Kidney glomerular epithelial cell (primary cell): Measurements from ENCODE around the gene FOXO6.

ENCODE experiments used
- DNase-seq: peaks from one replicate; lab custom pipeline; 2025; lab: John Stamatoyannopoulos, UW

The FOXO6 gene

GRCh38 chr1:41366455-41367287 lies 5.4 kb downstream of the FOXO6 start:
- DNase-seq, result no peak

DNA sequence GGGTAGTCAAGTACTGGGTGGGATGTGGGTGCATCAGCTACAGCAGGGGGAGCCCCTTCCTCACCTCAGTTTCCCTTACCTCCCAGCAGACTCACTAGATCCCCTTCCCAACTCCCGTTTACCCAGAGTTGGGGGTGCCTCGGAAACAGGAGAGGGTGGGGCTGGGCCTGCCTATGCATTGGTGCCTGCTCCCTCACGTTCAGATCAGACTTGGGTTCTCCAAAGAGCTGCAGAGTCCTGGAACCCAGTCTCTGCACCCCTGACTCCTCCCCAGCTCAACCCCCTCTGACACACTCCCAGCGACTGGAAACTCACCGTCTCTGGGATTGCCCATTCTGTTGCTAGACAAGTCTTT lies 6.0 kb downstream of the FOXO6 start:
- DNase-seq, result no peak

- DNase-seq, result no peak
Measured at GRCh38 chr1:41368366-41368765, 7.1 kb downstream of the FOXO6 start.

DNA sequence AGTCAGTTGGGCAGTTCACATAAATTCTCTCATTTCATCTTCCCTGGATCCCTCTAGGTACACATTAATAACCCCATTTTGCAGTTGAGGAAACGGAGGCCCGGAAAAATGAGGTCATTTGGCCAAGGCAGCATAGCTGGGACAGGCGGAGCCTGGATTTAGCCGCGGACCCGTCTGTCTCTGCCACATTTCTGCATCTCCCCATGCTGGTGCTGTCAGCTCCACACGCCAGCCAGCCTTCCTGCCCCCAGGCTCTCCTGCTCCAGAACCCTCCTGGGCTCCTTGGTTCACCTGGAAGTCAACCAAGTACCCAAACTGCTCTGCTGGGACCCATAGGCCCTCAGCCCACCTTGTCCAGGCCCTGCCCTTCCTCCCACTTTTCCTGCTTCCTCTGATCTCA lies 7.6 kb downstream of the FOXO6 start:
- DNase-seq, result no peak

GRCh38 chr1:41369531-41369930 lies 8.3 kb downstream of the FOXO6 start:
- DNase-seq, result no peak

DNA sequence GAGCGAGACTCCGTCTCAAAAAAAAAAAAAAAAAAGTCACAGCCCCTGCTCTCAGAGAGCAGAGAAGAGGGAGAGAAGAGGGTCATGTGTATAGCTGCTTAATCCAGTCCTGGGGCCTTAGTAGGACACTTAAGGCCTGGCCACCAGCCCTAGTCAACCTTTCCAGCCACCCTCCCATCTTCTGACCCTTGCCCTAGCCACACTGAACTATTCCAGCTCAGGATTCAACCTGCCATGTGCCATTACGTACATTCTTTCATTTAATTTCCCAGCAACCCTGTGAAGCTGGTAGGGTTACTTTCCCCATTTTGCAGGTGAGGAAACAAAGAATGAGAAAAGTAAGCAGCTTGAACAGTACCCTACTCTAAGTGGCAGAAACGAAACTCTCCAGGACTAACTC lies 9.0 kb downstream of the FOXO6 start:
- DNase-seq, result no peak

DNA sequence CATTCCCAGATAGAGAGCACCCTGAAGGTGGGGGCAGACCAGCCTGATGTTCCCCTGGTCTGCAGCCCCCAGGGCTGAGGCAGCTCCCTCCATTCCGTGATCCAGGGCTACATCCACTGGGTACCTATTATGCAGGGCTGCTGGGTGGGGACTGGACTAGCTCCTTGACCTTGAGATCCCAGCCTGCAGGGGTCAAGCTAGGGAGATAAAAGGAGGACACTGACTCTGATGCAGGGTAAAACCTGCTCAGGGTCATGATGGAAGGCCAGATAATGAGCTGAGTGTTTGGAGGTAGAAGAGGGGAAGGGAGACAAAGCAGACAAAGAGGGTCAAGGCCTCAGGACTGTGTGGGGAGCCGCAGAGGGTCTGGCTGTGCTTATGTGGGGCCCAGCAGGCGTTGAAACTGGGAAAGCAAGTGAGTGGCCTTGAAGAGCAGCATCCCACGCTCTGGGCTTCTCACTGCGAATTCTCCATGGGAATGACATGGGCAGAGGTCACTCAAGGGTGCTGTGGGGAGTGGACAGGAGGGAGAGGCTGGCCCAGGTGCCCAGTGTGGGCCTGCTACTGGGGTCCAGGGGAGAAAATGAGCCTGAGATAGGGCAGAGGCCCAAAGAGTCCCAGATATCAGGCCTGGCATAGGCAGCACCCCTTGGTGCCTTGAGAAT lies 9.7 kb downstream of the FOXO6 start:
- DNase-seq, result no peak

GRCh38 chr1:41371630-41372599 lies 10.7 kb downstream of the FOXO6 start:
- DNase-seq, result no peak

GRCh38 chr1:41372600-41372993 lies 11.4 kb downstream of the FOXO6 start:
- DNase-seq, result no peak

DNA sequence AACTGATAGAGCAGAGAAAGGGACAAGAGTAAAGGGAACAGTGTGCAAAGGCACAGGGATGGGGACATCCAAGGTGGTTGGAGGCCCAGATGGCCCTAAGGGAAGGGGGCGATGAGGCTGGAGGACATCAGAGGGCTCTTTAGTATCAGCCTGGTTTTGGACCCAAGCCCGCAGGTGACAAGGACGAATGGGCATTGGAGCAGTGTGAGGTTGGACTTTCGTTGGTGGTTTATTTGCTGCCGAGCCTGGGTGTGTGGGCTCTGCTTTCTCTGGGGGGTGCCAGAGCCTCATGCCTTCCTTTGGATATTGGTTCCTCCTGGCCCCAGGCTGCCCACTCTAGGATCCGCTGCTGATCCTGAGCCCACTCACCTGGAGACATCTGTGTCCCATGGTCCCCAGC lies 12.1 kb downstream of the FOXO6 start:
- no peak for DNase-seq

- no peak for DNase-seq
Measured at GRCh38 chr1:41374711-41375110, 13.5 kb downstream of the FOXO6 start.

DNA sequence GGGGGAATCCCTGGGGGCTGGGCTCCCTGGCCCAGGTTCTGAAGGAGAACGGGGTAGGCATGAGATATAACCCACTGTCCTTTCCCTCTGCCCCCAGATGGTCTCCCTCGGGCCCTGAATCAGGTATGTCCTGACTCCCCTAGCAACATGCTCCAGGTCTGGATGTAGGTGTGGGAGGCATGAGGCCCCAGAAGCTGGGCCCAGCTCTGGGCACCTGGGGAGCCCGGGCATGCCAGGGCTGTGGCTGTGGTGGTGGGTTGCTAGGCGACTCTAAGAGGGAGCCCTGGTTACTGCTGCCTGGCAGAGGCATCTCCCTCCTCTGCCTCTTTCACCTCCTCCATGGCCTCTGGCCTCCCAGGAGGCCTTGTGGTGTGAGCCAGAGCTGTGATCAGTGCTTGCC lies 16.2 kb downstream of the FOXO6 start:
- no peak for DNase-seq

DNA sequence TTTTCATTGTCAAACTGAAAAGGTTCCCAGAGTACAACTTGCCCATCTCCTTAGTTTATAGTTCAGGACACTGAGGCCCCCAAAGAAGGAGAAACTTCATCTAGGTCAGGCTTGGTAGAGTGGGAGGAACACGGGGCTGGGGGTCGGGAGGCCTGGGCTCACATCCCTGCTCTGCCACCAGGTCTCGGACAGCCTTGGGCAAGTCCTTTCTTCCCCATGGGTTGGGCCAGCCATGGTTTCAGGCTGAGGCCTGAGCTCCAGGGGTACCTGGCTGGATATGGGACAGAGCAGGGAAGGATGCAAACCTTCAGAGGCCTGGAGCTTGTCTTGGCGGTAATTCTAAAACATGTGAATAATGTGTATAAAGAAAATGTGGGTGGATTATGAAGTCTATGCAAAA lies 17.0 kb downstream of the FOXO6 start:
- DNase-seq, result no peak

DNA sequence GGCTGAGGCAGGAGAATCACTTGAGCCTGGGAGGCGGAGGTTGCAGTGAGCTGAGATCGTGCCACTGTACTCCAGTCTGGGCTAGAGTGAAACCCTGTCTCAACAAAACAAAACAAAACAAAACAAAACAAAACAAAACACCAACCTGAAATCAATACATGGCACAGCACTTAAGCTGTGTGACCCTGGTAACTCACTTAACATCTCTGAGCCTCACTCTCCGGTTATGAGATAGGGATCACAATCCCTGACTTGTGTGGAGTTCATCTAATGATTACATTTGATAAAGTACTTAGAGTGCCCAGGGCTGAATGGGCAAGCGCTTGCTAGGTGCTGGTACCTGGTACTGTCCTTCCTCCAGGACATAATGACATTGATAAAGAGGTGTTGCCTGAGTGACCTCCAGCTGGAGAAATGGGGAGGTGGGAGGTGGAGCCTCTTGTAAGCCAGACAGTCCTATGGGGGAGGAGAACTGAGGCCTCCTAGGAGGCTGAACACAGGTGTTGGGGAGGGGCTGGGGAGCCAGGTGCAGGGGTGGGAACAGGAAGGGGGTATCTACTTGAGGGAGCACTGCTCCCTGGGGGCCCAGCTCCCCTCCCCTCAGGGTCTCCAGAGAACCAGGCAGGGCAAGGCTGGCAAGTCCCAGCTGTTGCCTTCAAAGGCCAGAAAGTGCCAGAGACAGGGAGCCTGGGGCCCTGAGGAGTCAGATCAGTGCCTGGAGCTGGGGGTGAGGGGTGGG lies 17.9 kb downstream of the FOXO6 start:
- DNase-seq, result no peak

- no peak for DNase-seq
Measured at GRCh38 chr1:41379738-41380130, 18.5 kb downstream of the FOXO6 start.

- DNase-seq, result no peak
Measured at GRCh38 chr1:41380195-41380594, 19.0 kb downstream of the FOXO6 start.

GRCh38 chr1:41380979-41381691 lies 19.9 kb downstream of the FOXO6 start:
- DNase-seq, result no peak

- no peak for DNase-seq
Measured at GRCh38 chr1:41381692-41382479, 20.7 kb downstream of the FOXO6 start.

DNA sequence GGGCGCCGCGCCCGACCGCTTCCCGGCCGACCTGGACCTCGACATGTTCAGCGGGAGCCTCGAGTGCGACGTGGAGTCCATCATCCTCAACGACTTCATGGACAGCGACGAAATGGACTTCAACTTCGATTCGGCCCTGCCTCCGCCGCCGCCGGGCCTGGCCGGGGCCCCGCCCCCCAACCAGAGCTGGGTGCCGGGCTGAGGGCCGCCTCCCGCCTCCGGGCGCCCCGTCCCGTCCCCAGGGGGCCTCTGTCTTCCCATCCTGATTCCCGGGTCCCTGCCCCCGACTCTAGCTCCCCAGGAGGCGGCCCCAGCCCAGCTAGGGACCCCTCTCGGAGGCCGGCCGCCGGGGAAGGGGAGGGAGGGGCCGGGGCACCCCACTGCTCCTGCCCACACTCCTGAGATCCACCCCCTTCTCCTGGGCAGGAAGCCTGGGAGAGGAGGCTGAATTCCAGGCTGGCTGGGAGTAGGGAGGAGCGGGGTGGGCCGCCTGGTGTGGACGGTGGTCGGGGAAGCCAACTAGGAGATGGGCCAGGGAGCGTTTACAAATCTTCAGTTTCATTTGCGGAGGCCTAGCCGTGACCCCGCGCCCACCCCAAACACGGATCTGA lies 21.4 kb downstream of the FOXO6 start:
- no peak for DNase-seq
